GM08714 (cell line): ENCODE measurements around the gene PARD6B.

Experiments
- H3K4me3 ChIP-seq: fragments of 200-500 bp; sonication (Bioruptor generic); 2 replicates; pipeline ENCODE4 v1.5.1; 2014; ENCODE audit warnings: mild to moderate bottlenecking, low read length, inconsistent platforms
- ZNF274 ChIP-seq: IDR thresholded peaks from 2 replicates; pipeline ENCODE4 v1.6.1; 2012; ENCODE audit warnings: mild to moderate bottlenecking, low read depth, low read length

Gene PARD6B

GRCh38 chr20:50724851-50725723 is 6.3 kb upstream of the PARD6B start:
- H3K4me3 ChIP-seq: no peak overlapping the region
- TF ChIP-seq ZNF274: no peak

DNA sequence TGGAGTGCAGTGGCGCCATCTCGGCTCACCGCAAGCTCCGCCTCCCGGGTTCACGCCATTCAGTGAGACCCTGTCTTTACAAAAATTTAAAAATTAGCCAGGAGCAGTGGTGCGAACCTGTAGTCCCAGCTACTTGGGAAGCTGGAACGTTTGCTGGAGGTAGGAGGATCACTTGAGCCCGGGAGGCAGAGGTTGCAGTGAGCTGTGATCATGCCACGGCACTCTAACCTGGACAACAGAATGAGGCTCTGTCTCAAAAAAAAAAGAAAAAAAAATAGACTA is 5.7 kb upstream of the PARD6B start:
- H3K4me3 ChIP-seq: no peak overlapping the region
- TF ChIP-seq ZNF274: no peak

DNA sequence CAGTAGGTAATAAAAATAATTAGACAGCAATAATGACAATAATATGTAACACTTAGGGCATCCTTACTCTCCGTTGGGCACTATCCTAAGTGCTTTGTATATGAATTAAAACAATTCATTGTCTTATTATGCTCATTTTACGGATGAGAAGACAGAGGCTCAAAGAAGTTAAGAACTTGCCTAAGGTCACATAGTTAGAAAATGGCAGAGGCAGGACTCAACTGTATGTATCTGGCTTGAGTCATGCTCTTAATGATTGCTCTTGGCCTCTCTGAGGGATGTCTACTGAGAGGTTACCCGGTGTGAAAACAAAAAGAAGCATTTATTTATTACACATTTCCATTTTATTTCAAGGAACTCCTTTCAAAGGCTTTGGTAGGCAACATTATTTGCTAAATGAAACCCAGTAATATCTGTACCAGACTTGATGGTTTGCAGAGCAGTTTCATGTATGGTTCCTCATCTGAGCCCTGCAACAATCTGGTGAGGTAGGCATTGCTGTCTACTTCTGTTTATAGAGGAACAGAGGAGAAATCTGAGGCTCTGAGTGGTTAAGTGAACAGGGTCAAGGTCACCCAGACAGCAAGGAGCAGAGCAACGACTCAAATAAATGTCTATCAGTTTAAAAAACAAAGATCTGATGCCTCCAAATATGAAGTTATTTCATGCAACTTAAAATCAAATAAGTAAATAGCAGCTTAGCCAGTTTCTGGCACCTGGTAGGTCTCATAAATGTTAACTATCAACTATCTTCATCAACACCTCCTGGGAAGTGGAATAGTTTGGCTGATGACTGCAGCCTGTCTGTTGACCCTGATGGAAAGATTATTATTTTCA is 4.2 kb upstream of the PARD6B start:
- no peak overlapping the region for H3K4me3 ChIP-seq
- TF ChIP-seq ZNF274: no peak

DNA sequence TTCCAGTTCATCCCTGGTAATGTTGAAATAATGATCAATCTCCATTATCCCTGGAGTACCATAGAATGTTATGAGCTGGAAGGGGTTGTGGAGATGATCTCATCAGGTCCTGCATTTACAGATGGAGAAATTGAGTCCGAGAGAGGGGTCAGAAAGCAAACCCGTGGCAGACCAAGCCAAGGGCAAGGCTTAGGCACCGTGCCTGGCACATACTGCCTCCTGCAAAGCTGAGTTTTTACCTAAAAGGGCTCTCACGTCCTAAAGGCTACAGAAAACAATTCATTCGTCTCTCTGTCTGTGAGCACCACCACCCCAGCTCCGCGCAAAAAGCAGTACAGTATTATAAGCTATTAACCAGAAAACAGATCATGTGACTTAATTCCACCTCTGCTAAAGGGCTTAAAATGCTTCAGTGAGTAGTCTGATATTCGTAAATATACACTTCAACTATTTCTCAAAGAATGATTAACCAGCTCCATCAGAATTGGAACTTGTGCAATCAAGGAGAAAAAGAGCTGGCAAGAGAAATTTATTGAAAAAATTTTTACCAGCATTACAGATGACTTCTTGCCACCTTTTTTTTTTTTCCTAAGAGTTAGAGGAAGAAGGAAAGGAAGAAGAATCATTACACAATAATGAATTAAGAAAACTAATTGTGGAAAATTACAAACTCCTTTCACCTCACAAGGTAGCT is 3.4 kb upstream of the PARD6B start:
- H3K4me3 ChIP-seq: no peak overlapping the region
- no peak for TF ChIP-seq ZNF274

- TF ChIP-seq ZNF274: no peak
- no peak overlapping the region for H3K4me3 ChIP-seq
Measured at GRCh38 chr20:50728486-50728980, 2.8 kb upstream of the PARD6B start.

DNA sequence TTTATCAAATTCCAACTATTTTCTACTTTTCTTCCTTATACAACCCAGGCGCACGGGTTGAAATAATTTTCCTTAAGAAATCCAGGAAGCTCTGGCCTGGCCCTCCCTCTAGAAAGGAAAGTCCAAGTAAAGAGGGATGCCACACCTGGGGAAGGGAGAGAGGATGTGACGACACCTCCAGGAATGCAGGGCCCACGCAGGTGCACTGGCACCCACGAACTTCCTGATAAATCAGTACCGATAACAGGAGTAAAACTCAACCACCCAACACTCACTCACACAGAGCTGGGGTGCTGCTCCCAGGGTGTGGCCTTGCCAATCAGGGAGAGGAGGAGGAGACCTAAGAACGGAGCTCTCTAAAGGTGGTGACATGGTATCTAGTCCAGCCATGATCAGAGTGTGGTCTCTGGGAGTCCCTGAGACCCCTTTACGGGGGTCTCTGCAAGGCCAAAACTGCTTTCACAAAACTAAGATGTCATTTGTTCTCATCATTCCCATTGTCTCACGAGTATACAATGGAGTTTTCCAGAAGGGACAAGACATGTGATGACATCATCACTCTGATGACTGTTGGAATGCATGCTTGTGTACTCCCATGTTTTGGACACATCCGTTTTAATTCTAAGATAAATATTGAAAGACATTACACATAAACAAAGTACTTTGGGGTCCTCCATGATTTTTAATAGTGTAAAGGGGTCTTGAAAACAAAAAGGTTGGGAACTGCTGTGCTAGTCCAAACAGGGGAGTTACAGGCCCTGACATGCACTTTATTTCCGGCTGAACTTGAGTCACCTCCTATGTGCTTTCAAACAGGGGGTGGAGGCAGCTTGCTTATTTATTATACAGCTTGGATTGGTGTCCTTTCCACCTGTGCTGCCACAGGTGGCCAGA is 2.2 kb upstream of the PARD6B start:
- TF ChIP-seq ZNF274: no peak
- no peak overlapping the region for H3K4me3 ChIP-seq

DNA sequence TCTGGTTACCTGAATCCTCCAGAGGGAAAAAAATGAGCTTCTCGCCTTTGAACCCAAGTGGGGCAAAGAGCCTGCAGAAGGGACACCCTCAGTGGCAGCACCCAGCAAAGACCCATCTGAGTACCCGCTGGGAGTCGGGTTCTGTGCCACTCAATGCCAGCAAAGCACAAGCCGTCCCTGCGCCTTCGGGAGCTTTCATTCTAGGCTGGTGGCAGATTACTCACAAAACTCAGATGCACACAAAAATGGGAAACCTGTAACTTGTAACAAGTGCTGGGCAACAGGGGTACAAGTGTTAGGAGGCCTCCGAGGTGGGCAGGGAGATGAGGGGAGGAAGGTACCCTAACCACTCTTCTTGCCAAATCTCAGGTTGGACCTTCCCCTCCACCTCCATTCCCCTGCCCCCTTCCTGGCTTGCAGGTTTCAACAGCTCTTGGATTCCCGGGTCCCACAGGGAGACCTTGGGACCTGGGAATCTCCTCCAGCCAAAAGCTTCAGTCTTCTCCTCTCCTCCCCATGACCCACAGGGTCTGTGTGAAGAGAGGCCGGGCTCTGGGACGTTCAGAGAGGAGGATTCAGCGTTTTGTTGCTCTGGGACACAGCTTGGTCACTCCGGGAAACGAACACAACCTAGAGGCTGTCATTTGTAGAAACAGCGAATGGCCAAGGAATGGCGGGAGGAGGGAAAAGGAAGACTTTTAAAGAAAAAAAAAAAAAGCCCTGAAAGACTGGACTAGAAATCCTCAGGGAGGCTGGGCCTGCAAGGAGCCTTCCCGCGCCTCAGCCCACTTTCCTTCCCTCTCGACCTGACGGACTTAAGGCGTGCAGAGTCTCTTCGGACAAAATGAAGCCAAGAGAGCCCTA is 1.2 kb upstream of the PARD6B start:
- H3K4me3 ChIP-seq: peak overlapping the region; percentile 60; the same call in 1 of the 2 replicates
- no peak for TF ChIP-seq ZNF274

GRCh38 chr20:50730765-50731054 is 670 bp upstream of the PARD6B start:
- no peak for TF ChIP-seq ZNF274

DNA sequence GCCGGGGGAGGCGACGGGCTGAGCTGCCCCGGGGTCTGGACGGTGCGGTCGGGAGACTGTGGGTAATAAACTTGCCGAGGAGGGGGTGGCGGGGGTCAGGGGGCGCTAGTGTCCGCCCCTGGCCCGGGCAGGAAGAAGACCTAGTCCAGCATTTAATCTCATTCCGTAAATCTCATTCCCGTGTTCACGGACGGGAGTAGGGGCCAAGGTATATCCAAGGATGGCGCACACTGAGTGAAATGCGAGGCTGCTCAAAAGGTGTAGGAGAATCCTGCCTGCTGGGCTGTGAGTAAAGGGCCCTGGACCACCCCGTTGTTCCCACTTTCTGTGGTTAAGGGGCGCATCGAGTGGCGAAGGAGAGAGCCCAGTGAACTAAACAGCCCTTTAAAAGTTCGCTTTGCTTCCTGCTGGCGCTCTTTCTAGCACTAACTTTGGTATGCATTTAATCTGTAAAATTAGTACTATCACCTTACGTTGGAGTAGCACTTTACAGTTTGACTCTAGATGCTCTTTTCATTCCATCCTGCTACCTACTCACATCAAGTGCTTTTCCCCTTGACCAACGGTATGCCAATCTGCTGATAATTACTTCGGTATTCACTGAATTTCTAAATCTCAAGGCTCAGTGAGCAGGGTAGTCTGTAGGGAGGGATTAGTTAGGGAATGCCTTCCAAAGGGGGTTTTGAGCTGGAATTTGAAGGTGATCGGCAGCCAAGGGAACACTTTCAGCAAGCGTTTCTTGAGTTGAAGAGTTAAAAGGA is 730 bp downstream of the PARD6B start:
- peak overlapping the region; percentile 70 for H3K4me3 ChIP-seq
- TF ChIP-seq ZNF274: no peak

More at GRCh38 chr20:50730765-50731054, 670 bp upstream of the PARD6B start:
- H3K4me3 ChIP-seq: peak overlapping the region; percentile 60; the same call in 1 of the 2 replicates

DNA sequence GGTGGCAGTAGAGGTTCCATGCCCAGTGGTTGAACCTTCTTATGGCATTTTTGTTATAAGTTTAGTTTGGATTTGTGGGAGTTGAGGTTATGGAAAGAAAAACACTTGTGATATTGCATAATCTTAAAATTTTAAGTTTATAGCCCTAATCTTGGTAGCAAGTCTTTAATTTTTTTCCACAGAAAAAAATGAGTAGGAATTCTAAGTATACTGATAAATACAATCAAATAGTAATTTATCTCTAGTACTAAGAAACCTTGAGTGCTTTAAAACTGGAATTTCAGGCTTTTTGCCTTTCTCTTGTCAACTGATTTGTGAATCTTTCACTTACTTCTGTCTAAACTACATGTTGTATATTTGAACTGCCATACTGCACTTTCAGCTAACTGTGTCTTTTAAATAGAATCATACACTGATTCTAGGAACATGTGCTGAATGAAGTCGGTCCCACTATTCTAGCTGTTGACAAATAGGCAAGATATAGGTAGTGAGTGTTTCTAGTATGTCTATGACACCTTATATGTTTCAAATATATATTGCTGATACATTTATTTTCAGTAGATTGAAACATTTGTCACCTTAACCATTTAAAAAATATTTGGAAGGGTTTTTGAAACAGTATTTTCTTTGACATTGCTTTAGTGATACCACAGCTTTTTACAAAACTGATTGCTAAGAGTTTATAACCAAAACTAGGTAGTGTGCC is 2.4 kb downstream of the PARD6B start:
- H3K4me3 ChIP-seq: no peak overlapping the region
- TF ChIP-seq ZNF274: no peak
